Activated T-cell treated with anti-CD3 and anti-CD28 coated beads for 24 hours (primary cell): ENCODE measurements around the gene HPSE2.
"Not testable (repeated sequence)": the region's sequence is repeated elsewhere in the genome, so short reads cannot be mapped to it uniquely, and the experiment has no call there.

ENCODE experiments used
- DNase-seq: peaks from one replicate; pipeline ENCODE4 v3.0.0-alpha.2; 2020; ENCODE audit warnings: low read depth

Gene HPSE2

GRCh38 chr10:98919899-98920298 is 315.8 kb downstream of the HPSE2 start:
- DNase-seq = no peak

DNA sequence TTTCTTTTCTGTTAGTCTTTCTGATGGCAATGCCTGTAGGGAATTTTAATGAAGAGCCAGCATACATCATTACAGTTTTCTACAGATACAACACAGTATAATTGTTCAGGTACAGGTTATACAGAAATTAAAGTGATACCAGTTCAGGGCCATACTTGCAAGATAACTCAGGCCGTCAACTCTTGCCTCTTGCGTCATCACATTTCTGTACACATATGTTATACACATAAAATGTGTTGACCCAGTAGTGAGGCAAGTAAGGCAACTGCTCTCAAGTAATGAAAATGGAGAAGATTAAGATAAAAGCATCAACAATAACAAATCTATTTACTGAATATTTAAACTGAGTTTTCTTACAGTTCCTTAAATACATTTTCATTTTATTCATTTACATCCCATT is 317.8 kb downstream of the HPSE2 start:
- DNase-seq = no peak

GRCh38 chr10:98916526-98917125 is 319.0 kb downstream of the HPSE2 start:
- DNase-seq = no peak

GRCh38 chr10:98915911-98916310 is 319.7 kb downstream of the HPSE2 start:
- DNase-seq = no peak

DNA sequence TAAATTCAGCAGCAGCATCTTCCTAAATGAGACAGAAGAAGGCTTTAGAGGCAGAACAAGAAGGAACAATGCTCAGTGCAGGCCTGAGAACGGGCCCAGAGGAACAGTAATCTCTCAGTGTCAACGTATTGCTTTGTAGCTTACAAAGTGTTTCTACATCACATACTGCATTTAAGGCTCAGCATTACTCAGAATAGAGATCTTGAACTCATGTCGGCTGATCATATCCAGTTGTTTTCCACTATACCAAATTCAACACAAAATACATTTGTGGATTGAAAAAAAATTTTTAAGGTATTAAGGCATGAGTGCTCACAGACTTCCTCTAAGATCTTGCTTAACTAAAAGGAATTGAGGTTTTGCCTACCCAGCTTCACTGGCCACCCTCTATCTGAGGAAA is 325.1 kb downstream of the HPSE2 start:
- DNase-seq = no peak

DNA sequence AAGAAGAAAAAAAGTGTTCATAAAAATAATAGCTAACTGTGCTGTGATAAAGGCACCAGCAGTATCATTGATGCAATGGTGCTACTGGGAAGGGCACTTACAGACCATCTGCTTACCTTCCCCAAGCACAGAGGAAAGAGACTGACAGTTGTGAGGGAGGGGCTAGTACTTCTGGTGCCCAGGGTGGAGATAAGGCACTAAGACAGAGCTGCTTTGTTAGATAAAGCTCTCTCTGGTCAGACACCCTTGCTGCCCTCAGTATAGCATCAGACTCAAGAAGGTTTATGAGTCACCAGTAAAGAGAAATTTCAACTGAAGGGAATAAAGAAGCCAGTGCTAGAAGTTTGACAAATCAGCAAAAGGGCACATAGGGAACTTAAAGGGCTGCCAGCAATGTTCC is 325.6 kb downstream of the HPSE2 start:
- no peak for DNase-seq

DNA sequence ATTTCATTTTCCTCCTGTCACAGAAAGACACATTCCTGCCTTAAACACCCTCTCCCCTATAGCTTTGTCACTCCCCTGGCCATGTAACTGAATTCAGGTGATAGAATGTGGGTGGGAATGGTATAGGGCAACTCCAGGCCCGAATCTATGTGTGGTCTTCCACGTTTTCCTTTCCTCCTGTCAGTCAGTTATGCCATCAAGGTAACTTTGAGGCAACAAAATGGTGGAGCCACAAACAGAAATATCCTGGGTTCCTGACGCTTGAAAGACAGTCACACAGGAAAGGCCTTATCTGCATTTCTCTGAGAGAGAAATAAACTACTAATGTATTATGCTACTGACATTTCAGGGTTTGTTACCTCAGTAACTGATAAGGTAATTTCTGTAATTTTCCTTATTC is 326.8 kb downstream of the HPSE2 start:
- DNase-seq = no peak

- not testable (repeated sequence) for DNase-seq
Observed at GRCh38 chr10:98908247-98908646, 327.4 kb downstream of the HPSE2 start.

DNA sequence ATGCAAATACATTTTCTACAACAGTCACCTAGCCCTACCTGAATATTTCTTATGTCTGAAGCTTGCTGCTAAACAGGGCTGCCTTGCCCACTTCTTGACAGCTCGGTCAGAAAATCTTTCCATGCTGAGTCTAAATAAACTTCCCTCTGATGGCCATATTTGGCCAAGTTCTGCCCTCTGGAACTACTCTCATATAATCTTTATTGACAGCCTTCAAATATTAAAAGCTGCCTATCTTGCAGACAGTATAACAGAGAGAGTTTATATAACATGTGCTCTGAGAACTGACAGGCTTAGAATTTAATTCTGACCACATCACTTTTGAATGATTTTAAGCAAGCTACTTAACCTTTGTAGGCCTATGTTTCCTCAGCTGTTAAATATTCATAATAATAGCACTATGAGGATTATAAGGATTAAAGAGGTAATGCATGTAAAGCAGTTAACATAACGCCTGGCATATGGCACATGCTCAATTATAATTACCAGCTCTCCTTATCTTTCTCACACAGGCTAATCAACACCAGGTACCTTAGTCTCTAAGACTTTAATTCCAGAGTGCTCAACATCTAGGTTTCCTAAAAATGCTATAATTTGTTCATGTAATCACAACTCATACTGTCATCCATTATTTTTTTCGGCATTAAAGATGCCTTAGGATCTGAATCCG is 334.1 kb downstream of the HPSE2 start:
- DNase-seq = no peak

DNA sequence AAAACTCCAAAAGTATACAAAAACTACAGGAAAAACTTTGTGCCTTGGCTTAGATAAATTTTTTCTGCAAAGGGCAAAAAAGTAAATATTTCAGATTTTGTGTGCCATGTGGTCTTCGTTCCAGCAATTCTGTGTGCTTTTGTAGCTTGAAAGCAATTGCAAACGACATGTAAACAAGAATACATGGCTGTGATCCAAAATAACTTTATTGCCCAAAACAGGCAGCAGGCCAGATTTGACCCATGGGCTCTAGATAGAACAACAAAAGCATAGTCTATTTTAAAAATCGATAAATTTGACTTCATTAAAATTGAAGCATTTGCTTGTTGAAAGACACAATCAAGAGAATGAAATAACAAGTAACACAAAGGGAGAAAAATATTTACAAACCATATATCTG is 336.6 kb downstream of the HPSE2 start:
- DNase-seq = no peak

DNA sequence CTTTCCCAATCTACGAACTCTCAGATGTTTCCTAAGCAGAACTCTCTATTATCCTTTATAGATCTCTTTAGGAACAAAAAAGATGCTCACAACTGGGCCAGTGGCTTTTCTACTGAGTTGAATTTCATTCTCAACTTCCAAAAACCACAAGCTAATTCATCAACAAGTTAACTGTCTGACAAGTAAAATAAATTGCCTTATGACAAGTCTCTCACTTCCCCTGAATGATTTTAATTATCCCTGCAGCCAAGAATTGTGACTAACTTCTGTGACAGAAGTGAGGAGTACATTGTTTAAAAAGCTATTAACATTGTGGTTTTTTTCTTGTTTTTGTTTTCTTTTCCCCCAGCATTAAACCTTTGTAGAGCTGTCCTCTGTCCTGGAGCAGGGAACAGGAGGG is 343.1 kb downstream of the HPSE2 start:
- DNase-seq = no peak

DNA sequence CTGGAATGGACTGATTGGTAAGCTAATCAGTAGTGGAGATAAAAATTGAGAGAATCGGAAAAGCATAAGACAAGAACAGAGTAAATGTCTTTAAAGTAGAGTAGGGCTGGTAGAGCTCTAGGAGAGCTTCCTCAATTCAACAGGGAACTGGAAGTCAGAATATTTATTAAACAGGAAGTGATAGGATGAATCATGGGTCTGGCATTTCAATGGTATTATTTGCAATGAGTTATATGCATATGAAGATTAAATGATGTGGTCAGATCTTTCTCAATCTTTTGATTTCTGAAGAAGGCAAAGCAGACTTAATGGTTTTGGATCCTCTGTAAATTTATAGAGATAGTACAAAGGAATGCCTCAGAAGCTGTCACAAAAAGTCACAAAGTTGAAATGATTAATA is 349.0 kb downstream of the HPSE2 start:
- DNase-seq = no peak

DNA sequence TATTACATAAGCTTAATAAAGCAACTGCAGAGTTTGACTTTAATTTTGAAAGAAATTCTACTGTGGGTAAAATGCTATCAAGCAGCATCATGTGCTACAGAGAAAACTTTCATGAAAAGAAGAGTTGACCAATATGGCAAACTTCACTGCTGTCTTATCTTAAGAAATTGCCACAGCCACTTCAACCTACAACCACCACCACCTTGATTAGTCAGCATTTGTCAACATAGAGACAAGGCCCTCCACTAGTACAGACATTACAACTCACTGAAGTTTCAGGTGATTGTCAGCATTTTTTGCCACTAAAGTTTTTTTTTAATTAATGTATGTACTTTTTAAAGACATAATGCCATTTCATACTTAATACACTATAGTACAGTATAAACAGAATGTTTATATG is 350.3 kb downstream of the HPSE2 start:
- DNase-seq = no peak

DNA sequence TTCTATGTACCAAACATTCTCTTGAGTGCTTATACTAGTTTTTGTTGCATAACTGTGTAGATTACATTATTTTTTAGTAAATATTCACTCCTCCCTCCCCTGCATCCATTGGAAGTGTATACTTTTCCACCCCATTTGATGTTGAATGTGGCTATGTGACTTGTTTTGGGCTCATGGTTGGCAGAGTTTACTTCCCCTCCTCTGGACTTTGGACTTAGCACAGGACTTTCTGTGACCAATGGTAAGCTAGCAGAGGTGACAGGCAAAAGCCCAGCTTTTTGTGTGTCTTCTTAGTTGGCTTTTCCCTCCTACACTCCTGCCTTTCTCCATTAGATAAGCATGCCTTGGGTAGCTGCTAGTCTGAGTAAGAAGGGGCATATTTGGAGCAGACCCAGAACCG is 353.9 kb downstream of the HPSE2 start:
- DNase-seq = no peak

DNA sequence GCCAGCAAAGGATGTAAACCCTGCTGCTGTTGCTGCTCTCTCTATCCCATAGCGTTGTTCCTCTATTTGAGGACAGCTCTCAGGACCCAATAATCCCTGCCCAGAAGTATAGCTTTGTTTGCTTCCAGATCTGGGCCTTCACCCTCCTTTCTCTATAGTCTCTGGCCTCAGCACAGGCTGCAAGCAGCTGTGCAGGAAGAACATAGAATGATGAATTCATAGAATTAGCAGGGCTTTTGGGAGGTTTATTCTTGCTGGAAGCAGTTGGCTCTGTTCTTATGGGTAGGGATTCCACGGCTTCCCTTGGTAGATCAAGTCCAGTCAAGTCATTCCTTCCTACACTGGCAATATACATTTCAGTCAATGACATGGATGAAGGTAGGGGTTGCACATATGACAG is 354.7 kb downstream of the HPSE2 start:
- DNase-seq = no peak

GRCh38 chr10:98878921-98879320 is 356.7 kb downstream of the HPSE2 start:
- no peak for DNase-seq

DNA sequence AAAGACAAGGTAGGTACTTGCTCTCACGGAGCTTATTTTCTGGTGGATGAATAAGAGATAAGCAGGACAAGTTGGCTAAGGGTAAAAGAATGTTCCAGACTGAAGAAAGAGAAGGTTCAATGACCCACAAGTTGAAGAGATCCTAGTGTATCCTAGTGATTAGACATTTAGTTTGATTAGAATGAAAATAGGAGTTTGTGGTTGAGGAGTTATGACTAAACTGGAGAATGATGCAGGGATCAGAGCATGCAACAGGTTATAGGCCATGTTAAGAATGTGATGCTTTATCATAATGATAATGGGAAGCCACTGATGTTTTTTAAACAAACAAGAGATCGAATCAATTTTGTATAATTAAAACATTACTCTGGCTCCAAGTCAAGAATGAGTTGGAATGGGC is 357.2 kb downstream of the HPSE2 start:
- DNase-seq = no peak

DNA sequence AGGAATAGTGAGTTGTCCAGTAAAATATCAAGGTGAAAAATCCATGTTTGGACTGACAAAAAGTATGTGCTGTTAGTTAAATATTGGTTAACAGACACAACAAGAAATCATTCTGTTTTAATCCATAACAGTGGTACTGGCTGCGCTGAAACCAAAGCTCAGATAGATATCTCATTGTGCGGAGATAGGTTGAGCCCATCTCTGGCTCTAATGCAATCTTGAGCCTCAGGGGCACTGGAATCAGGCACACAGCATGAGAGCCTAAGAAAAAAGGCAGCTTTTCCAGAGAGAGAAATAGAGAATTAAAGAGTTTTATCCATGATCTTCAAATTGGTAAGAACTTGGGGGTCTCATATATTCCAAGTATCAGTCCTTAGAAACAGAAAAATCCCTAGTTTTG is 373.7 kb downstream of the HPSE2 start:
- DNase-seq = no peak

DNA sequence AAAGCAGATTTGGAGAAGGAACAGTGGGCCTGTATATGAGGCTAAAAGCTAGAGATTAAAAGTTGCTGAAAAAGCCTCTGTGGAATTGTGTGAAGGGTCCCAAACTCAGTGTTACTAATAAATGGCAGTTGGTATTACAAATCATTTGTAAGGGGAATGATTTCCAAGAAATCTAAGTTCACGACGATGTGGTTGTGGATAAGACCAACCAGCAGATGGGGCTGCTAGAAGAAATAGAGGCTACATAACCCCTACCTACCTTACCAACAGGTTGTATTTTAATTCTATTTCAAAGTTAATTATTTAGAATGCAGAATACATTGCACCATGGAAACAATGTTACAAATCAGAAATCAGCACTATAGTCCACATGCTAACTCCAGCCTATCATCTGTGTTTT is 377.1 kb downstream of the HPSE2 start:
- no peak for DNase-seq

GRCh38 chr10:98855403-98856189 is 380.1 kb downstream of the HPSE2 start:
- no peak for DNase-seq

DNA sequence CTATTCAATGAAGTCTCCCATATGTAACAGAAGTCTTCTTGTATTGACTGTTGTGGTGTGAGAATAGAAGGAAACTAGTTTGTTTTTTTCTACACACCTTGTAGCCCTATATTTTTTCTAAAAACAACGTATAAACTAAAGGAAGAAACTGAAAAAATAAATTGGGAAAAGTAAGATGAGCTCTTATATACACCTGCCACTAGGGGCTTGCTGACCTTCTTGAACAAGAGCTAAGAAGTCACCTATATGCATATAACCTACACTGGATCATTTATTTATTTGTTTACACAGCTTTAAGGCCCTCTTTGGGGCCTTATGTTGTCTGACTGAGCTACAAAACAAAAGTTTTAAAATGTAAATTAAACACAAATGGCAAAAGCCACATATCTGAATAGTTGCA is 383.0 kb downstream of the HPSE2 start:
- no peak for DNase-seq

DNA sequence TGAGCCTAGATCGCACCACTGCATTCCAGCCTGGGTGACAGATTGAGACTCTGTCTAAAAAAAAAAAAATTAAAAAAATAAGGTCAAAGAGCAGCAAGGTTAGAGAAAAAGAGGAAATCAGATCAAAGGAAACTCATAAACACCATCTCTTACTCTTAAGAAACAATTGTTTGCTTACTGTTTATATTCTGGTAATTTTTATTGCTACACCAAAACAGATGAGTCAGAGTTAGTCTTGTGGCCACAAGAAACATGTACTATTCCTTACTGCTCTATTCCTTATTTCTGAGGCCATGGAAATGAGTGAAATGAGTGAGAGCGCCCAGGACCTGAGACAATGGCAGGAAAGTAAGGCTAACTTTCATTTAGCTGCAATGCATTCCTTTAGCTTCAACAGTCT is 387.3 kb downstream of the HPSE2 start:
- DNase-seq = no peak

GRCh38 chr10:98846787-98847186 is 388.9 kb downstream of the HPSE2 start:
- no peak for DNase-seq

- DNase-seq = no peak
Observed at GRCh38 chr10:98833542-98833941, 402.1 kb downstream of the HPSE2 start.
